Ishikawa (cell line): ENCODE results near the gene RPS6KA4.

Source experiments
- CEBPB ChIP-seq: IDR thresholded peaks from 2 replicates; pipeline ENCODE4 v1.6.1; 2012
- CREB1 ChIP-seq: IDR thresholded peaks from 2 replicates; pipeline ENCODE4 v1.6.1; 2012; ENCODE audit warnings: low read depth
- EGR1 ChIP-seq: IDR thresholded peaks from 2 replicates; pipeline ENCODE4 v1.6.1; 2012
- EP300 ChIP-seq: IDR thresholded peaks from 2 replicates; pipeline ENCODE4 v1.6.1; 2012; ENCODE audit warnings: borderline replicate concordance
- FOXM1 ChIP-seq: IDR thresholded peaks from 2 replicates; pipeline ENCODE4 v1.6.1; 2012; ENCODE audit warnings: low read depth, borderline replicate concordance
- NFIC ChIP-seq: IDR thresholded peaks from 2 replicates; pipeline ENCODE4 v1.6.1; 2012
- RAD21 ChIP-seq: IDR thresholded peaks from 2 replicates; pipeline ENCODE4 v1.6.1; 2012; ENCODE audit warnings: low read depth
- REST ChIP-seq: IDR thresholded peaks from 2 replicates; pipeline ENCODE4 v1.6.1; 2012; ENCODE audit warnings: low read depth, mild to moderate bottlenecking
- TAF1 ChIP-seq: IDR thresholded peaks from 2 replicates; pipeline ENCODE4 v1.6.1; 2012; ENCODE audit warnings: low read depth, mild to moderate bottlenecking
- TCF12 ChIP-seq: IDR thresholded peaks from 2 replicates; pipeline ENCODE4 v1.6.1; 2012; ENCODE audit warnings: low read depth
- TEAD4 ChIP-seq: IDR thresholded peaks from 2 replicates; pipeline ENCODE4 v1.6.1; 2012
- USF1 ChIP-seq: IDR thresholded peaks from 2 replicates; pipeline ENCODE4 v1.6.1; 2012
- YY1 ChIP-seq: IDR thresholded peaks from 2 replicates; pipeline ENCODE4 v1.6.1; 2012; ENCODE audit warnings: low read depth
- ZBTB7A ChIP-seq: IDR thresholded peaks from 2 replicates; pipeline ENCODE4 v1.6.1; 2012; ENCODE audit warnings: low read depth
- TF ChIP-seq, protein P1 (sequence below): IDR thresholded peaks from 2 replicates; pipeline ENCODE4 v1.6.1; 2012

RPS6KA4 gene

DNA sequence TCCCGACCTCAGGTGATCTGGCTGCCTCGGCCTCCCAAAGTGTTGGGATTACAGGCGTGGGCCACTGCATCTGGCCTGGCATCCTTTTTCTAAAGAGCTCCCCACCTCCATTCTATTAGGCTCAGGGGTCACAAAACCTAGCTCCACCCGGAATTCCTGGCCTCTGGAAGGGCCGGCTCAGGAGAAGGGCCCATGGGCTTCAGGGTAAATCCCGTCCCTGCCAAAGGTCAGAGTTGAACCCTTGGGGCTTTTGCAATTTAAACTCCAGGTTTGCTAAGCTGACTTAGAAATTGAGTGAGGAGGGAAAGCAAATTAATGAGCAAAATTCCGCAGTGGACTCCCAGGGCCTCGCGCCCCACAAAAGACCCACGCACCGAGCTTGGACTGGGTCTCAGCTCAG lies 48.3 kb downstream of the RPS6KA4 start:
- no peak for TF ChIP-seq REST
- TF ChIP-seq EGR1, result no peak
- no peak for TF ChIP-seq ZBTB7A
- TF ChIP-seq FOXM1, result no peak
- TF ChIP-seq CREB1, result no peak
- no peak for TF ChIP-seq USF1
- no peak for TF ChIP-seq NFIC
- no peak for TF ChIP-seq RAD21
- TF ChIP-seq TCF12, result no peak
- TF ChIP-seq, protein P1, sequence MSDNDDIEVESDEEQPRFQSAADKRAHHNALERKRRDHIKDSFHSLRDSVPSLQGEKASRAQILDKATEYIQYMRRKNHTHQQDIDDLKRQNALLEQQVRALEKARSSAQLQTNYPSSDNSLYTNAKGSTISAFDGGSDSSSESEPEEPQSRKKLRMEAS, result no peak
- no peak for TF ChIP-seq TAF1
- no peak for TF ChIP-seq YY1
- TF ChIP-seq CEBPB, result no peak

GRCh38 chr11:64407630-64408029 lies 48.7 kb downstream of the RPS6KA4 start:
- TF ChIP-seq RAD21 (no peak), ZBTB7A (no peak), TCF12 (no peak), EP300 (no peak), CEBPB (no peak), CREB1 (no peak), TAF1 (no peak), NFIC (no peak), USF1 (no peak), TEAD4 (no peak), YY1 (no peak), REST (no peak)
- TF ChIP-seq, protein P1, result no peak

DNA sequence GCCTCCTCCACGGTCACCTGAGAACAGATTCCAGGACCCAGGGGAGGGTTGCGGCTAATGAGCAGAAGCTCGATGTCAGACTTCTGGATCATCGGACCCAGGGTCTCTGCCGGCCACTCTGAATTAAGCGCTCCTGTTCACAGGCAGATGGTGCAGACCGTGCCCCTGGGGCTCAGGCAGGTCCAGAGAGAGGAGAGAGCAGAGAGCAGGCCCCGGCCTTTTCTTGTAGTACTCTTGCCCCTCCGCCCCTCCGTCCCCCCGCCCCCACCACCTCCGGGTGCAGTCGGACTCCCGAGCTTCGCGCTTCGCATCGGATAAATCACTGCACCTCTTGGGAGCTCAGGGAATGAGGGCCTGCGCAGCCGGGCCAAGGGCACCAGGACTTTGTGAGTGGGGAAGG lies 50.3 kb downstream of the RPS6KA4 start:
- TF ChIP-seq REST (no peak), CEBPB (no peak), RAD21 (no peak), FOXM1 (no peak), NFIC (no peak), TEAD4 (no peak), CREB1 (no peak)

DNA sequence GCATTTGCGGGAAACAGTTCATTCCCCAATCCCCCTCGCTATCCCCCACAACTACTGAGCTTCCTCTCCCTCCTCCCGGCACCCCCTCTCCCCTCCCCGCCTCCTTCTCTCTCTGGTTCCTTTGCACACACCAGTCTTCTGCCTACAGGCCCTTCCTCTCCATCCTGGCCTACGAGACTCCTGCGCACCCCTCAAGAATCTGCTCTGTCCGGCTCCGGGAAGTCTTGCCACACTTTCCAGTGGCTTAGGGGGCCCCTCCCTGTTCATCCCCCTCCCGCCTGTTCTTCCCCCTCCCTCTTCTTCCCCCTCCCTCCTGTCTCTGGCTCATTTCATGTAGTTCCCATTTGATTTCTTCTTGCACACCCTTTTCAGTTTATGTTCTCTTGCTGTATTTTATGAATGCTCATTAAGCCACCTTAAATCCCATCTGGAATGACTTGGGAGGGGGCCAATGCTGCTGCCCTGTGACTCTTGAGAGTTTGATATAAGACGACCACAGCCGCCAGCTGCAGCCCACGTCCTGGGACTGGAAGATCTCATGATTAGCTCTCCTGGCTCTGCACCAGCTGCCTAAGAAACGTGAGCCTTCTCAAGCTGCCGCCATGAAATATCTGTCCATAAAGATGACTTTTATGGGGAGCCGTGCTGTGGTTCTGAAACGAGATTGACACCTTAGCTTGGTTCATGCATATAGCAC lies 50.9 kb downstream of the RPS6KA4 start:
- TF ChIP-seq REST, result no peak
- no peak for TF ChIP-seq TAF1
- no peak for TF ChIP-seq CREB1
- no peak for TF ChIP-seq EP300
- TF ChIP-seq, protein P1, result no peak
- no peak for TF ChIP-seq TCF12
- TF ChIP-seq NFIC, result no peak
- TF ChIP-seq FOXM1, result no peak
- no peak for TF ChIP-seq USF1
- no peak for TF ChIP-seq ZBTB7A
- no peak for TF ChIP-seq CEBPB
- no peak for TF ChIP-seq EGR1
- no peak for TF ChIP-seq RAD21
- no peak for TF ChIP-seq TEAD4
- no peak for TF ChIP-seq YY1
